HepG2 (cell line): ENCODE data around the gene STAT4. TPM values are rescaled to one million over a fixed set of nuclear protein-coding genes. Genes with fewer than 3 reads are reported as not detected.

ENCODE experiments used
- ATF3 ChIP-seq: sonication (generic); formaldehyde crosslinking; IDR thresholded peaks from 2 replicates; pipeline ENCODE4 v1.4.0; 2020; ENCODE audit warnings: missing genetic modification reagents
- BORCS8-MEF2B ChIP-seq: sonication (generic); formaldehyde crosslinking; IDR thresholded peaks from 2 replicates; pipeline ENCODE4 v1.8.0; 2022; ENCODE audit warnings: mild to moderate bottlenecking, missing genetic modification reagents
- CCAR2 ChIP-seq: fragments of 200-400 bp; formaldehyde crosslinking; optimal IDR thresholded peaks from 2 replicates; pipeline ENCODE3; 2018; ENCODE audit warnings: low read depth, mild to moderate bottlenecking, low read length, moderate library complexity
- ERF ChIP-seq: IDR thresholded peaks from 2 replicates; pipeline ENCODE4 v1.6.1; 2018; ENCODE audit warnings: missing biosample characterization, missing genetic modification reagents
- GTF3A ChIP-seq: sonication (generic); formaldehyde crosslinking; conservative IDR thresholded peaks from 2 replicates; pipeline ENCODE4 v1.4.0; 2020; ENCODE audit warnings: mild to moderate bottlenecking, missing genetic modification reagents
- HINFP ChIP-seq: sonication (generic); formaldehyde crosslinking; IDR thresholded peaks from 2 replicates; pipeline ENCODE4 v1.4.0; 2020; ENCODE audit warnings: low read depth, mild to moderate bottlenecking, missing genetic modification reagents
- HNRNPH1 ChIP-seq: fragments of 200-400 bp; formaldehyde crosslinking; optimal IDR thresholded peaks from 2 replicates; pipeline ENCODE3; 2017; ENCODE audit warnings: mild to moderate bottlenecking, low read depth, low read length
- HOXA5 ChIP-seq: sonication (generic); formaldehyde crosslinking; IDR thresholded peaks from 2 replicates; pipeline ENCODE4 v1.4.0; 2020; ENCODE audit warnings: missing genetic modification reagents
- HOXD1 ChIP-seq: sonication (generic); formaldehyde crosslinking; IDR thresholded peaks from 2 replicates; pipeline ENCODE4 v1.5.0; 2020; ENCODE audit warnings: missing genetic modification reagents
- IRF2 ChIP-seq: IDR thresholded peaks from 2 replicates; pipeline ENCODE4 v1.6.1; 2018; ENCODE audit warnings: missing genetic modification reagents, missing compliant biosample characterization
- MYC ChIP-seq: sonication (generic); formaldehyde crosslinking; IDR thresholded peaks from 2 replicates; pipeline ENCODE4 v1.9.0; 2021; ENCODE audit warnings: missing genetic modification reagents, borderline replicate concordance
- NAIF1 ChIP-seq: sonication (generic); formaldehyde crosslinking; IDR thresholded peaks from 2 replicates; pipeline ENCODE4 v1.5.0; 2020; ENCODE audit warnings: mild to moderate bottlenecking, missing genetic modification reagents, borderline replicate concordance
- NBN ChIP-seq: fragments of 450-650 bp; conservative IDR thresholded peaks from 2 replicates; pipeline ENCODE4 v1.6.1; 2017
- PCBP2 ChIP-seq: fragments of 200-400 bp; formaldehyde crosslinking; optimal IDR thresholded peaks from 2 replicates; pipeline ENCODE3; 2018; ENCODE audit warnings: low read length, low read depth; ENCODE audit not compliant: poor library complexity, severe bottlenecking
- PRDM10 ChIP-seq: sonication (generic); formaldehyde crosslinking; IDR thresholded peaks from 2 replicates; pipeline ENCODE4 v1.4.0; 2020; ENCODE audit warnings: low read depth, missing genetic modification reagents
- RXRB ChIP-seq: IDR thresholded peaks from 2 replicates; pipeline ENCODE4 v1.6.1; 2016; ENCODE audit warnings: borderline replicate concordance, missing genetic modification reagents, missing compliant biosample characterization
- SALL1 ChIP-seq: sonication (generic); formaldehyde crosslinking; IDR thresholded peaks from 2 replicates; pipeline ENCODE4 v1.8.0; 2022; ENCODE audit warnings: mild to moderate bottlenecking, missing genetic modification reagents
- SETDB1 ChIP-seq: sonication (generic); formaldehyde crosslinking; IDR thresholded peaks from 2 replicates; pipeline ENCODE4 v1.5.1; 2020; ENCODE audit warnings: missing genetic modification reagents, mild to moderate bottlenecking, borderline replicate concordance
- SOX5 ChIP-seq: IDR thresholded peaks from 2 replicates; pipeline ENCODE4 v1.6.1; 2016; ENCODE audit warnings: borderline replicate concordance
- TEAD2 ChIP-seq: sonication (generic); formaldehyde crosslinking; IDR thresholded peaks from 2 replicates; pipeline ENCODE4 v1.9.0; 2021; ENCODE audit warnings: missing genetic modification reagents
- ZBTB20 ChIP-seq: sonication (generic); formaldehyde crosslinking; IDR thresholded peaks from 2 replicates; pipeline ENCODE4 v1.8.1; 2023; ENCODE audit warnings: missing genetic modification reagents, low read depth, mild to moderate bottlenecking, borderline replicate concordance
- ZNF251 ChIP-seq: sonication (generic); formaldehyde crosslinking; IDR thresholded peaks from 2 replicates; pipeline ENCODE4 v1.9.0; 2021; ENCODE audit warnings: mild to moderate bottlenecking, missing genetic modification reagents
- ZNF383 ChIP-seq: sonication (generic); formaldehyde crosslinking; IDR thresholded peaks from 2 replicates; pipeline ENCODE4 v1.4.0; 2020; ENCODE audit warnings: missing genetic modification reagents, mild to moderate bottlenecking, borderline replicate concordance
- ZNF446 ChIP-seq: sonication (generic); formaldehyde crosslinking; IDR thresholded peaks from 2 replicates; pipeline ENCODE4 v1.5.0; 2020; ENCODE audit warnings: mild to moderate bottlenecking, missing genetic modification reagents
- ZNF605 ChIP-seq: sonication (generic); formaldehyde crosslinking; IDR thresholded peaks from 2 replicates; pipeline ENCODE4 v1.8.0; 2022; ENCODE audit warnings: mild to moderate bottlenecking, missing genetic modification reagents
- ZNF678 ChIP-seq: sonication (generic); formaldehyde crosslinking; IDR thresholded peaks from 2 replicates; pipeline ENCODE4 v1.4.0; 2020; ENCODE audit warnings: mild to moderate bottlenecking, missing genetic modification reagents
- ZNF7 ChIP-seq: IDR thresholded peaks from 2 replicates; pipeline ENCODE4 v1.6.1; 2016; ENCODE audit warnings: missing biosample characterization, missing genetic modification reagents
- polyA plus RNA-seq, 8 experiments: library from polyadenylated mRNA; depleted of rRNA in 3 of 8; stranded (reverse) in 7 of 8; unstranded in 1 of 8; fragments of >200 nt; fragmentation: Illumina TruSeq in 4 of 8; extraction: Trizol in 4 of 8; gene quantifications; 2 replicates each; pipeline versions ENCODE4 v1.2.1 to v1.2.3, GENCODE V29; 2011 to 2016; ENCODE audit warnings: low read depth in 4 of 8, missing spikeins in 1 of 8, mixed read lengths in 1 of 8; ENCODE audit not compliant: insufficient read depth in 1 of 8
- total RNA-seq, 5 experiments: library from RNA; depleted of rRNA; stranded (reverse); fragments of >200 nt; fragmentation: Illumina TruSeq; extraction: Trizol; gene quantifications; 2 replicates each; pipeline ENCODE4 v1.2.3, GENCODE V29; 2016; ENCODE audit warnings: low read depth in 1 of 5

Gene STAT4
- total and polyA plus RNA-seq, 2 of the 13 experiments (the other 11 are each of a cell fraction or from before 2014, with no cell fraction given) = 0.37 TPM; not detected in 1

- TF ChIP-seq PRDM10 = 0 out of 2 replicates have a peak, but pooled peaks have one; percentile 39
- TF ChIP-seq TEAD2 (CRISPR knock-in tag) = no peak
- no peak for TF ChIP-seq HINFP (CRISPR knock-in tag)
- TF ChIP-seq ERF (CRISPR knock-in tag) = peak; percentile 43; the same call in 1 of the 2 replicates
- TF ChIP-seq ZNF678 (CRISPR knock-in tag) = no peak
- no peak for TF ChIP-seq GTF3A (CRISPR knock-in tag)
- no peak for TF ChIP-seq HOXA5
- TF ChIP-seq ZBTB20 (CRISPR knock-in tag) = no peak
- peak; percentile 71; the same call in 1 of the 2 replicates for TF ChIP-seq RXRB (CRISPR knock-in tag)
- TF ChIP-seq ZNF605 (CRISPR knock-in tag) = no peak
- no peak for TF ChIP-seq MYC (CRISPR knock-in tag)
- TF ChIP-seq HOXD1 (CRISPR knock-in tag) = no peak
- TF ChIP-seq ATF3 (CRISPR knock-in tag) = peak; percentile 78
- no peak for TF ChIP-seq BORCS8-MEF2B (CRISPR knock-in tag)
- TF ChIP-seq NBN = no peak
- TF ChIP-seq ZNF383 = no peak
- no peak for TF ChIP-seq SETDB1 (CRISPR knock-in tag)
- TF ChIP-seq NAIF1 (CRISPR knock-in tag) = no peak
- no peak for TF ChIP-seq HNRNPH1
- peak; percentile 51; the same call in 1 of the 2 replicates for TF ChIP-seq ZNF7 (CRISPR knock-in tag)
- TF ChIP-seq CCAR2 = no peak
- TF ChIP-seq SOX5 (CRISPR knock-in tag) = peak; percentile 34; the same call in 1 of the 2 replicates
- no peak for TF ChIP-seq PCBP2
- TF ChIP-seq SALL1 (CRISPR knock-in tag) = peak; percentile 51; the same call in 1 of the 2 replicates
- peak; percentile 70 for TF ChIP-seq IRF2 (CRISPR knock-in tag)
- no peak for TF ChIP-seq ZNF446 (CRISPR knock-in tag)
- TF ChIP-seq ZNF251 (CRISPR knock-in tag) = no peak
Observed at GRCh38 chr2:191041418-191042161, 109.2 kb downstream of the STAT4 start (continued).
